Heart left ventricle (tissue), 13 donors: ENCODE data around the gene SGF29.

Source experiments
- POLR2A ChIP-seq, 2 donors: fragments of 450-650 bp; IDR thresholded peaks; one replicate each; pipeline ENCODE4 v1.6.1; 2017; ENCODE audit warnings: antibody characterized with exemption in 2 of 2, mild to moderate bottlenecking in 2 of 2, moderate library complexity in 2 of 2
- TF ChIP-seq, protein P1 (sequence below), 12 donors: fragments of 200-600 bp; sonication (generic) in 4 of 12; IDR thresholded peaks; one replicate each; pipeline versions ENCODE4 v1.5.0 to v1.8.0; 2018 to 2022; ENCODE audit warnings: antibody characterized with exemption in 12 of 12, mild to moderate bottlenecking in 5 of 12
- donor health status: ischemic (EF 13 %, LVEDD 7.1; RV severe dilation, severe dysfunction).
- donor health status: DM: no; HTN: yes; CAD: no.
- donor health status: DM: no; HTN: no; CAD: no.
- donor health status: ischemic (EF 25% LVEDD 6.9; RV normal size, moderate dysfunction).
- donor health status: ischemic (EF 25% LVEDD 5.7; RV mildly dilated, moderate dysfunction).
- donor health status: ischemic (EF 35%, LVEDD 5.7; RV mildly dilated, moderate dysfunction).
- donor health status: nonischemic (EF 11% LVEDD 7.7; RV severe dilation, severe dysfunction).
- donor health status: DM: yes; HTN: yes; CAD: no.
- donor health status: PGD.
- donor health status: ischemic (EF 29% LVEDD 5.4; RV normal size, mild dysfunction).
- donor health status: nonischemic (EF 23%, LVEDD 6.1; RV moderate dilation, normal function).

- TF ChIP-seq, protein P1, sequence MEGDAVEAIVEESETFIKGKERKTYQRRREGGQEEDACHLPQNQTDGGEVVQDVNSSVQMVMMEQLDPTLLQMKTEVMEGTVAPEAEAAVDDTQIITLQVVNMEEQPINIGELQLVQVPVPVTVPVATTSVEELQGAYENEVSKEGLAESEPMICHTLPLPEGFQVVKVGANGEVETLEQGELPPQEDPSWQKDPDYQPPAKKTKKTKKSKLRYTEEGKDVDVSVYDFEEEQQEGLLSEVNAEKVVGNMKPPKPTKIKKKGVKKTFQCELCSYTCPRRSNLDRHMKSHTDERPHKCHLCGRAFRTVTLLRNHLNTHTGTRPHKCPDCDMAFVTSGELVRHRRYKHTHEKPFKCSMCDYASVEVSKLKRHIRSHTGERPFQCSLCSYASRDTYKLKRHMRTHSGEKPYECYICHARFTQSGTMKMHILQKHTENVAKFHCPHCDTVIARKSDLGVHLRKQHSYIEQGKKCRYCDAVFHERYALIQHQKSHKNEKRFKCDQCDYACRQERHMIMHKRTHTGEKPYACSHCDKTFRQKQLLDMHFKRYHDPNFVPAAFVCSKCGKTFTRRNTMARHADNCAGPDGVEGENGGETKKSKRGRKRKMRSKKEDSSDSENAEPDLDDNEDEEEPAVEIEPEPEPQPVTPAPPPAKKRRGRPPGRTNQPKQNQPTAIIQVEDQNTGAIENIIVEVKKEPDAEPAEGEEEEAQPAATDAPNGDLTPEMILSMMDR (IDR thresholded peaks at IDR 0.05) = no peak
- no peak for TF ChIP-seq POLR2A (IDR thresholded peaks at IDR 0.05)
Observed at GRCh38 chr16:28537076-28537475, 16.6 kb upstream of the SGF29 start.
